HepG2 (cell line): ENCODE results near the gene FBXO41. TPM values are rescaled to one million over a fixed set of nuclear protein-coding genes. Genes with fewer than 3 reads are reported as not detected.

ENCODE experiments used
- ATF2 ChIP-seq: sonication (generic); formaldehyde crosslinking; IDR thresholded peaks from 2 replicates; pipeline ENCODE4 v1.4.0; 2020; ENCODE audit warnings: missing genetic modification reagents
- CENPBD1 ChIP-seq: sonication (generic); formaldehyde crosslinking; IDR thresholded peaks from 2 replicates; pipeline ENCODE4 v1.8.0; 2022; ENCODE audit warnings: missing genetic modification reagents, low read depth, mild to moderate bottlenecking, borderline replicate concordance
- CREBL2 ChIP-seq: sonication (generic); formaldehyde crosslinking; IDR thresholded peaks from 2 replicates; pipeline ENCODE4 v1.8.1; 2023; ENCODE audit warnings: missing genetic modification reagents, mild to moderate bottlenecking, borderline replicate concordance
- DMAP1 ChIP-seq: IDR thresholded peaks from 2 replicates; pipeline ENCODE4 v1.6.1; 2016
- ELF4 ChIP-seq: sonication (generic); formaldehyde crosslinking; IDR thresholded peaks from 2 replicates; pipeline ENCODE4 v1.5.0; 2020; ENCODE audit warnings: missing genetic modification reagents, mild to moderate bottlenecking, moderate library complexity, borderline replicate concordance
- GABPA ChIP-seq, 2 experiments: IDR thresholded peaks; 2 replicates each; pipeline ENCODE4 v1.6.1; 2011 to 2016; ENCODE audit warnings: low read depth in 2 of 2, low read length in 1 of 2, missing biosample characterization in 1 of 2, missing genetic modification characterization in 1 of 2
- GRHL1 ChIP-seq: sonication (generic); formaldehyde crosslinking; conservative IDR thresholded peaks from 2 replicates; pipeline ENCODE4 v1.8.0; 2022; ENCODE audit warnings: missing genetic modification reagents
- HINFP ChIP-seq: sonication (generic); formaldehyde crosslinking; IDR thresholded peaks from 2 replicates; pipeline ENCODE4 v1.4.0; 2020; ENCODE audit warnings: low read depth, mild to moderate bottlenecking, missing genetic modification reagents
- HOXA5 ChIP-seq: sonication (generic); formaldehyde crosslinking; IDR thresholded peaks from 2 replicates; pipeline ENCODE4 v1.4.0; 2020; ENCODE audit warnings: missing genetic modification reagents
- MTF1 ChIP-seq: sonication (generic); formaldehyde crosslinking; IDR thresholded peaks from 2 replicates; pipeline ENCODE4 v1.5.0; 2020; ENCODE audit warnings: missing genetic modification reagents
- MXI1 ChIP-seq: IDR thresholded peaks from 3 replicates; pipeline ENCODE4 v1.6.1; 2012; ENCODE audit warnings: low read depth, low read length, inconsistent platforms, borderline replicate concordance
- PCBP2 ChIP-seq: fragments of 200-400 bp; formaldehyde crosslinking; optimal IDR thresholded peaks from 2 replicates; pipeline ENCODE3; 2018; ENCODE audit warnings: low read length, low read depth; ENCODE audit not compliant: poor library complexity, severe bottlenecking
- RELA ChIP-seq: sonication (generic); formaldehyde crosslinking; IDR thresholded peaks from 2 replicates; pipeline ENCODE4 v1.4.0; 2020; ENCODE audit warnings: missing genetic modification reagents
- SETDB1 ChIP-seq: sonication (generic); formaldehyde crosslinking; IDR thresholded peaks from 2 replicates; pipeline ENCODE4 v1.5.1; 2020; ENCODE audit warnings: missing genetic modification reagents, mild to moderate bottlenecking, borderline replicate concordance
- SIX1 ChIP-seq: sonication (generic); formaldehyde crosslinking; IDR thresholded peaks from 2 replicates; pipeline ENCODE4 v1.4.0; 2020; ENCODE audit warnings: missing genetic modification reagents, borderline replicate concordance
- SRF ChIP-seq: IDR thresholded peaks from 2 replicates; pipeline ENCODE4 v1.6.1; 2011; ENCODE audit warnings: mild to moderate bottlenecking, low read depth, low read length, moderate library complexity
- STAG1 ChIP-seq: sonication (generic); formaldehyde crosslinking; IDR thresholded peaks from 2 replicates; pipeline ENCODE4 v1.4.0; 2020; ENCODE audit warnings: missing genetic modification reagents
- TAF1 ChIP-seq: sonication (generic); formaldehyde crosslinking; IDR thresholded peaks from 2 replicates; pipeline ENCODE4 v1.4.0; 2020; ENCODE audit warnings: missing genetic modification reagents
- TOPORS ChIP-seq: sonication (generic); formaldehyde crosslinking; IDR thresholded peaks from 2 replicates; pipeline ENCODE4 v1.8.0; 2023; ENCODE audit warnings: mild to moderate bottlenecking, missing genetic modification reagents
- TRIM22 ChIP-seq: fragments of 450-650 bp; IDR thresholded peaks from 2 replicates; pipeline ENCODE4 v1.6.1; 2017
- XRCC5 ChIP-seq: fragments of 200-400 bp; formaldehyde crosslinking; optimal IDR thresholded peaks from 2 replicates; pipeline ENCODE3; 2017; ENCODE audit warnings: mild to moderate bottlenecking, low read length
- ZC3H4 ChIP-seq: sonication (generic); formaldehyde crosslinking; IDR thresholded peaks from 2 replicates; pipeline ENCODE4 v1.4.0; 2020; ENCODE audit warnings: missing genetic modification reagents, borderline replicate concordance
- ZIK1 ChIP-seq: sonication (generic); formaldehyde crosslinking; IDR thresholded peaks from 2 replicates; pipeline ENCODE4 v1.5.0; 2020; ENCODE audit warnings: mild to moderate bottlenecking, low read depth, missing genetic modification reagents, borderline replicate concordance
- ZNF713 ChIP-seq: sonication (generic); formaldehyde crosslinking; IDR thresholded peaks from 2 replicates; pipeline ENCODE4 v1.4.0; 2020; ENCODE audit warnings: mild to moderate bottlenecking, missing genetic modification reagents
- ZNF781 ChIP-seq: sonication (generic); formaldehyde crosslinking; IDR thresholded peaks from 2 replicates; pipeline ENCODE4 v1.5.1; 2020; ENCODE audit warnings: borderline replicate concordance, mild to moderate bottlenecking, missing genetic modification reagents; ENCODE audit errors: not compliant biosample characterization
- polyA plus RNA-seq, 8 experiments: library from polyadenylated mRNA; depleted of rRNA in 3 of 8; stranded (reverse) in 7 of 8; unstranded in 1 of 8; fragments of >200 nt; fragmentation: Illumina TruSeq in 4 of 8; extraction: Trizol in 4 of 8; gene quantifications; 2 replicates each; pipeline versions ENCODE4 v1.2.1 to v1.2.3, GENCODE V29; 2011 to 2016; ENCODE audit warnings: low read depth in 4 of 8, missing spikeins in 1 of 8, mixed read lengths in 1 of 8; ENCODE audit not compliant: insufficient read depth in 1 of 8
- total RNA-seq, 5 experiments: library from RNA; depleted of rRNA; stranded (reverse); fragments of >200 nt; fragmentation: Illumina TruSeq; extraction: Trizol; gene quantifications; 2 replicates each; pipeline ENCODE4 v1.2.3, GENCODE V29; 2016; ENCODE audit warnings: low read depth in 1 of 5

The FBXO41 gene
- total and polyA plus RNA-seq, 2 of the 13 experiments (the other 11 are each of a cell fraction or from before 2014, with no cell fraction given) = 4.2 to 10.3 TPM

GRCh38 chr2:73291093-73291460, 6.8 kb upstream of the FBXO41 start (continued):
- TF ChIP-seq CREBL2 (CRISPR knock-in tag) = no peak; the same call in 1 of the 2 replicates
- TF ChIP-seq ZNF781 (CRISPR knock-in tag) = peak; percentile 72
- TF ChIP-seq MTF1 (CRISPR knock-in tag) = peak; percentile 94
- 0 out of 2 replicates have a peak, but pooled peaks have one; percentile 68 for TF ChIP-seq ZIK1 (CRISPR knock-in tag)
- no peak for TF ChIP-seq PCBP2
- 0 out of 2 replicates have a peak, but pooled peaks have one; percentile 37 for TF ChIP-seq ATF2
- no peak for TF ChIP-seq SIX1 (CRISPR knock-in tag)
- peak; percentile 68; the same call in 1 of the 3 replicates for TF ChIP-seq MXI1
- TF ChIP-seq RELA (CRISPR knock-in tag) = no peak
- no peak for TF ChIP-seq GRHL1 (CRISPR knock-in tag)
- no peak for TF ChIP-seq TAF1 (CRISPR knock-in tag)
- no peak for TF ChIP-seq HINFP
- TF ChIP-seq TOPORS (CRISPR knock-in tag) = 0 out of 2 replicates have a peak, but pooled peaks have one; percentile 61
- no peak for TF ChIP-seq DMAP1 (CRISPR knock-in tag)
- no peak for TF ChIP-seq CENPBD1 (CRISPR knock-in tag)
- TF ChIP-seq SETDB1 (CRISPR knock-in tag) = no peak
- TF ChIP-seq XRCC5 = peak; percentile 77
- TF ChIP-seq GABPA (IDR thresholded peaks at IDR 0.05; ENCODE audit: low read depth, low read length) = no peak
- TF ChIP-seq GABPA (CRISPR knock-in tag; IDR thresholded peaks at IDR 0.05; ENCODE audit: low read depth) = no peak
- no peak for TF ChIP-seq ELF4 (CRISPR knock-in tag)
- 0 out of 2 replicates have a peak, but pooled peaks have one; percentile 64 for TF ChIP-seq ZC3H4 (CRISPR knock-in tag)
- peak; percentile 95 for TF ChIP-seq HOXA5
- no peak for TF ChIP-seq TRIM22
- peak; percentile 29; the same call in 1 of the 2 replicates for TF ChIP-seq STAG1 (CRISPR knock-in tag)
- no peak for TF ChIP-seq ZNF713 (CRISPR knock-in tag)
- TF ChIP-seq SRF = no peak
